Measurements from ENCODE around the gene PIAS1. TPM values are rescaled to one million over a fixed set of nuclear protein-coding genes. Genes with fewer than 3 reads are reported as not detected.

Gene PIAS1
- total and polyA plus RNA-seq, 2 donors (not counting 3 experiments of a cell fraction or from before 2014, with no cell fraction given) = 23.7 to 24.2 TPM

- intact Hi-C loops (cut with micrococcal nuclease) (no loop called here), dilution Hi-C loops (cut with MboI; ENCODE audit: extremely low pct_ligation_motif_present, low sequenced_read_pairs) (no loop called here)
- no TSS peak for BruUV-seq (replicated peaks)
- Histone ChIP-seq H3K4me2 (ENCODE audit: insufficient read depth, low read length) (no peak overlapping the region), H3K4me3 (replicated peaks in 1 of 3; ENCODE audit: insufficient read depth in 1 of 3, low read depth in 1 of 3, low read length in 3 of 3) (no peak overlapping the region), H3K27ac (ENCODE audit: insufficient read depth, low read depth, low read length) (no peak overlapping the region), H2AFZ (ENCODE audit: low read depth, low read length) (no peak overlapping the region), H3K9me3 (replicated peaks; ENCODE audit: control insufficient read depth, insufficient read depth, low read length) (no peaks in the 10 kb centered on the region), H3K36me3 (ENCODE audit: control insufficient read depth in 2 of 2, extremely low read depth in 1 of 2, insufficient read depth in 2 of 2, low read length in 2 of 2) (no peaks in the 10 kb centered on the region), H3K4me1 (ENCODE audit: control insufficient read depth, extremely low read depth, insufficient read depth, low read length) (no peaks in the 10 kb centered on the region), H3K9ac (replicated peaks; ENCODE audit: extremely low read depth, insufficient read depth, low read length) (no peak overlapping the region), H3K79me2 (ENCODE audit: control insufficient read depth, insufficient read depth, low read length) (peaks cover 88% of the 10 kb centered on the region), H3K27me3 (ENCODE audit: control insufficient read depth in 2 of 2, insufficient read depth in 2 of 2, low read length in 2 of 2) (no peaks in the 10 kb centered on the region), H4K20me1 (replicated peaks; ENCODE audit: control insufficient read depth, extremely low read depth, insufficient read depth, low read length) (peaks cover 16% of the 10 kb centered on the region), H3K9me1 (replicated peaks; ENCODE audit: control insufficient read depth, extremely low read depth, insufficient read depth, low read length) (no peaks in the 10 kb centered on the region)
- no peak for DNase-seq (ENCODE audit: low read depth, low spot score)
- CTCF ChIA-PET = interaction anchor here (1.3 kb wide), 1 partner anchor 93 kb away, joined by 3 read pairs; no protein-coding TSS in a partner anchor
- POLR2A ChIA-PET = no interaction called here
- FAIRE-seq = no peak
- TF ChIP-seq FOS (IDR thresholded peaks at IDR 0.05; ENCODE audit: borderline replicate concordance, insufficient read depth, low read length) (no peak), JUN (IDR thresholded peaks at IDR 0.05; ENCODE audit: borderline replicate concordance, insufficient read depth, insufficient read length, low read depth) (no peak), POLR2A (IDR thresholded peaks at IDR 0.05; ENCODE audit: low read depth, low read length) (no peak), MYC (IDR thresholded peaks at IDR 0.05; ENCODE audit: low read depth, low read length) (no peak), CTCF (IDR thresholded peaks at IDR 0.05; ENCODE audit: extremely low read depth in 1 of 2, insufficient read depth in 1 of 2, low read depth in 1 of 2, low read length in 2 of 2) (no peak), POLR2AphosphoS5 (IDR thresholded peaks at IDR 0.05; ENCODE audit: insufficient read depth, low read depth, low read length) (no peak), GATA2 (IDR thresholded peaks at IDR 0.05; ENCODE audit: insufficient read depth, insufficient read length, low read depth, low read length) (no peak), EZH2 (IDR thresholded peaks at IDR 0.05; ENCODE audit: borderline replicate concordance, low read depth, low read length, severe bottlenecking) (no peak), MAX (IDR thresholded peaks at IDR 0.05; ENCODE audit: insufficient read depth, insufficient read length) (no peak)
These were observed 8.1 kb downstream of the PIAS1 start for GRCh38 chr15:68062214-68062613.

Measured in endothelial cell of umbilical vein (primary cell).